K562 treated with DMSO at 1 percent for 48 hours (cell line): ENCODE data around the gene GRAMD1C. TPM values are rescaled to one million over a fixed set of nuclear protein-coding genes. Genes with fewer than 3 reads are reported as not detected.

Experiments used
- total RNA-seq: library from RNA; unstranded; fragments of 300-600 nt; gene quantifications from 2 replicates; pipeline ENCODE4 v1.2.3, GENCODE V29; 2022; ENCODE audit warnings: low replicate concordance; ENCODE audit errors: extremely low read depth

The GRAMD1C gene
- total RNA-seq, result not detected in 2 replicates

DNA sequence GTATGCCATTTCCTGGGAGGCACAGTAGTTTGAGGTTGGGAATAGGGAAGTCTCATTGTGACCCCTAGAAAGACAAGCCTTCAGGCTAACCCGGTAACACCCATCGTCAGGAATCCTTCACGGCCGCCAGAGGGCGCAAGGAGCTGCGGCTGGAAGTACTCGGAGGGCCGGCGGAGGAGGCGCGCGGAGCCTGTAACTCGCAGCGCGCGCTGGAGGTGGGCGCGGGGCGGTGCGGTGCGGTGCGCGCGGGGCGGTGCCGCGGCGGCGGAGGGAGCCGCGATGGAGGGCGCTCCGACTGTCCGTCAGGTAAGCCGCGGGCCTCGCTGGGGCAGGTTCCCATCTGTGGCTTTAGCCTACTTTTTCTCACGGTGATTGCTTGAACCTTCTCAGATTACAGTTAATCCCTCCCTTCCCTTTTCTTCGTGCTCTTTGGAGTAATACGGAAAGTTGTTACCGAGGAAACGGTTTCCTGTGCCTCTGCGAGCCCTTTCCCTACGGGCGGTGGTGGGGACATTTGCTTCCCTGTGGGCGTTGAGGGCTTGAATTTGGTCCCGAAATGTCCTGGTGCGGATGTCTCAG, at the start of gene GRAMD1C:
Gene GRAMD1C, plus strand, starts transcription at position 158 of the 579 bp plus-strand sequence. Its CDS starts 122 bp downstream, at position 280.

DNA sequence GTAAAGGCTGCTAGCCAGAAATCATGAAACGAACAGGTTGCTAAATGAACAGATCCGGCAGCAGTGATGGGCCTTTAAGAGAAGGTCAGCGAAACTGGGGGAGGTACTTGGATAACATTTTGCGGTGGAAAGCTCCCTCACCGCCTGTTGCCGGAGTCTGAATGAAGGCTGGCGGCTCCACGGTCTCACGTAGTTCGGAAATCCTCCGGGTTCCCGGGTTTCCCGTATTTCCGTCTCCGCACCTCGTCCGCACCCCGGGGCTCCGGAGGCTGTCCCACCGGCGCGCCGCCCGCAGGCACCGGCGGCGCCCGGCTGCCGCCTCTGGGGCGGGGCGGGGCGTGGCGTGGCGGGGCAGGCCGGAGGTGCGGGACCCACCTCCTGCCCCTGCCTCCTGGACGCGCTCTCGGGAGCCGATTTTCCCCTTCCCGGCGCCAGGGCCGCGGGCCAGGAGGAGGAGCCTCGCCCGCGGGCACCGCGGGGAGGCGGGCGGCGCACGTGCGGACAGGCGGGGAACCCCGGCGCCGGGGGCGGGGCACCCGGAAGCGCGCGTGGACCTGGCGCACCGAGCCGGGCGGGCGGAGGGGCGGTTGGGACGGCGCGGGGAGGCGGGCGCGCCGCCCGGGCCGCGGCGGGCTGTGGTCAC, 108.9 kb downstream of the GRAMD1C start, which contains the start of gene ZDHHC23:
Gene ZDHHC23, plus strand, starts transcription at position 642 of the 643 bp plus-strand sequence. CDS start 790 bp downstream, outside the sequence.

Other genes starting within 250 kb of the GRAMD1C start
- gene USF3, start 142.1 kb upstream of the GRAMD1C start, total RNA-seq, result not detected in 2 replicates
- not detected in 2 replicates for gene NAA50, start 92.5 kb upstream of the GRAMD1C start, total RNA-seq
- gene ATP6V1A, start 91.8 kb upstream of the GRAMD1C start, total RNA-seq, result not detected in 2 replicates
- gene ZDHHC23, start 109.2 kb downstream of the GRAMD1C start, total RNA-seq, result not detected in 2 replicates
- gene CCDC191, start 217.7 kb downstream of the GRAMD1C start, total RNA-seq, result not detected in 2 replicates
- not detected in 2 replicates for gene QTRT2, start 217.9 kb downstream of the GRAMD1C start, total RNA-seq